HepG2 (cell line): ENCODE measurements around the gene SNRNP48. TPM values are rescaled to one million over a fixed set of nuclear protein-coding genes. Genes with fewer than 3 reads are reported as not detected.

Experiments
- CCAR2 ChIP-seq: fragments of 200-400 bp; formaldehyde crosslinking; optimal IDR thresholded peaks from 2 replicates; pipeline ENCODE3; 2018; ENCODE audit warnings: low read depth, mild to moderate bottlenecking, low read length, moderate library complexity
- ELF3 ChIP-seq: IDR thresholded peaks from 2 replicates; pipeline ENCODE4 v1.6.1; 2016; ENCODE audit warnings: missing genetic modification reagents, missing compliant biosample characterization
- HHEX ChIP-seq: IDR thresholded peaks from 2 replicates; pipeline ENCODE4 v1.6.1; 2016; ENCODE audit warnings: control low read depth
- KDM3A ChIP-seq: IDR thresholded peaks from 2 replicates; pipeline ENCODE4 v1.6.1; 2018; ENCODE audit warnings: low read depth, missing compliant biosample characterization
- MTA1 ChIP-seq: sonication (generic); formaldehyde crosslinking; IDR thresholded peaks from 2 replicates; pipeline ENCODE4 v1.4.0; 2020; ENCODE audit warnings: missing genetic modification reagents, mild to moderate bottlenecking, borderline replicate concordance
- MXD4 ChIP-seq: IDR thresholded peaks from 2 replicates; pipeline ENCODE4 v1.6.1; 2016; ENCODE audit warnings: mild to moderate bottlenecking, missing biosample characterization, missing genetic modification reagents
- POLR2AphosphoS5 ChIP-seq: IDR thresholded peaks from 2 replicates; pipeline ENCODE4 v1.6.1; 2012; ENCODE audit warnings: low read depth, low read length
- SUZ12 ChIP-seq: fragments of 150-350 bp; IDR thresholded peaks from 2 replicates; pipeline ENCODE4 v1.6.1; 2014; ENCODE audit warnings: low read depth, low read length
- TEAD2 ChIP-seq: sonication (generic); formaldehyde crosslinking; IDR thresholded peaks from 2 replicates; pipeline ENCODE4 v1.9.0; 2021; ENCODE audit warnings: missing genetic modification reagents
- ZFP36 ChIP-seq: fragments of 150-350 bp; IDR thresholded peaks from 2 replicates; pipeline ENCODE4 v1.6.1; 2018; ENCODE audit warnings: borderline replicate concordance, low read length, low read depth; ENCODE audit not compliant: partially characterized antibody
- ZNF264 ChIP-seq: sonication (generic); formaldehyde crosslinking; IDR thresholded peaks from 2 replicates; pipeline ENCODE4 v1.4.0; 2020; ENCODE audit warnings: missing genetic modification reagents
- ZNF777 ChIP-seq: sonication (generic); formaldehyde crosslinking; IDR thresholded peaks from 2 replicates; pipeline ENCODE4 v1.4.0; 2020; ENCODE audit warnings: missing genetic modification reagents
- ZSCAN22 ChIP-seq: sonication (generic); formaldehyde crosslinking; IDR thresholded peaks from 2 replicates; pipeline ENCODE4 v1.4.0; 2020; ENCODE audit warnings: mild to moderate bottlenecking, missing genetic modification reagents
- polyA plus RNA-seq, 8 experiments: library from polyadenylated mRNA; depleted of rRNA in 3 of 8; stranded (reverse) in 7 of 8; unstranded in 1 of 8; fragments of >200 nt; fragmentation: Illumina TruSeq in 4 of 8; extraction: Trizol in 4 of 8; gene quantifications; 2 replicates each; pipeline versions ENCODE4 v1.2.1 to v1.2.3, GENCODE V29; 2011 to 2016; ENCODE audit warnings: low read depth in 4 of 8, missing spikeins in 1 of 8, mixed read lengths in 1 of 8; ENCODE audit not compliant: insufficient read depth in 1 of 8
- total RNA-seq, 5 experiments: library from RNA; depleted of rRNA; stranded (reverse); fragments of >200 nt; fragmentation: Illumina TruSeq; extraction: Trizol; gene quantifications; 2 replicates each; pipeline ENCODE4 v1.2.3, GENCODE V29; 2016; ENCODE audit warnings: low read depth in 1 of 5
- TF ChIP-seq, protein P1 (sequence below): sonication (generic); formaldehyde crosslinking; IDR thresholded peaks from 2 replicates; pipeline ENCODE4 v1.4.0; 2020; ENCODE audit warnings: mild to moderate bottlenecking, missing genetic modification reagents
- TF ChIP-seq, protein P2 (sequence below): sonication (generic); formaldehyde crosslinking; conservative IDR thresholded peaks from 2 replicates; pipeline ENCODE4 v1.8.0; 2022; ENCODE audit warnings: low read depth, missing genetic modification reagents
- TF ChIP-seq, protein P3 (sequence below): sonication (generic); formaldehyde crosslinking; IDR thresholded peaks from 2 replicates; pipeline ENCODE4 v1.5.1; 2020; ENCODE audit warnings: mild to moderate bottlenecking, missing genetic modification reagents, borderline replicate concordance
- TF ChIP-seq, protein P4 (sequence below): sonication (generic); formaldehyde crosslinking; IDR thresholded peaks from 2 replicates; pipeline ENCODE4 v1.4.0; 2020; ENCODE audit warnings: missing genetic modification reagents
- TF ChIP-seq, protein P5 (sequence below): sonication (generic); formaldehyde crosslinking; IDR thresholded peaks from 2 replicates; pipeline ENCODE4 v1.8.1; 2023; ENCODE audit warnings: missing genetic modification reagents, inconsistent platforms, borderline replicate concordance

SNRNP48 gene
- total and polyA plus RNA-seq, 2 of the 13 experiments (the other 11 are each of a cell fraction or from before 2014, with no cell fraction given), result 17.5 to 47.5 TPM

DNA sequence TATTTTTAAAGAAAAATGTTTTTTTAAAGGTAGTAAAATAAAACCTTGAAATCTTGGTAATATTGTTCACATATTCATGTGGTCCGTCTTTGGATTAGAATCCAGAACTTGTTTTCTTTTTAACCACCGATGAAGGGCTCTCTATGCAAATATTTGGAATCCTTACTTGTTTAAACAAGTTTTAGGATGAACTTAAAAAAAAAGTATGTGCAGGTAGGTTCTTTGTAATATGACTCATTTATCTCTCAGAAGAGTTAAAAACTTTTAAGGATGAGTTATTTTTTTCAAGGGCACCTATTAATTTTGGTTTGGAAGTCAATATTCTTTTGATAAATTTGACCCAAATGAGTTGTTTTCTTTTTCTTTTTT, 39.6 kb upstream of the SNRNP48 start (continued):
- TF ChIP-seq, protein P1, sequence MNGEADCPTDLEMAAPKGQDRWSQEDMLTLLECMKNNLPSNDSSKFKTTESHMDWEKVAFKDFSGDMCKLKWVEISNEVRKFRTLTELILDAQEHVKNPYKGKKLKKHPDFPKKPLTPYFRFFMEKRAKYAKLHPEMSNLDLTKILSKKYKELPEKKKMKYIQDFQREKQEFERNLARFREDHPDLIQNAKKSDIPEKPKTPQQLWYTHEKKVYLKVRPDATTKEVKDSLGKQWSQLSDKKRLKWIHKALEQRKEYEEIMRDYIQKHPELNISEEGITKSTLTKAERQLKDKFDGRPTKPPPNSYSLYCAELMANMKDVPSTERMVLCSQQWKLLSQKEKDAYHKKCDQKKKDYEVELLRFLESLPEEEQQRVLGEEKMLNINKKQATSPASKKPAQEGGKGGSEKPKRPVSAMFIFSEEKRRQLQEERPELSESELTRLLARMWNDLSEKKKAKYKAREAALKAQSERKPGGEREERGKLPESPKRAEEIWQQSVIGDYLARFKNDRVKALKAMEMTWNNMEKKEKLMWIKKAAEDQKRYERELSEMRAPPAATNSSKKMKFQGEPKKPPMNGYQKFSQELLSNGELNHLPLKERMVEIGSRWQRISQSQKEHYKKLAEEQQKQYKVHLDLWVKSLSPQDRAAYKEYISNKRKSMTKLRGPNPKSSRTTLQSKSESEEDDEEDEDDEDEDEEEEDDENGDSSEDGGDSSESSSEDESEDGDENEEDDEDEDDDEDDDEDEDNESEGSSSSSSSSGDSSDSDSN, result no peak
- TF ChIP-seq POLR2AphosphoS5, result no peak
- TF ChIP-seq ZNF777 (CRISPR knock-in tag), result no peak
- no peak for TF ChIP-seq ZFP36
- no peak for TF ChIP-seq KDM3A (CRISPR knock-in tag)
- TF ChIP-seq ELF3, result peak; percentile 72
- TF ChIP-seq ZSCAN22, result no peak
- no peak for TF ChIP-seq CCAR2
- no peak for TF ChIP-seq TEAD2 (CRISPR knock-in tag)
- TF ChIP-seq, protein P2, sequence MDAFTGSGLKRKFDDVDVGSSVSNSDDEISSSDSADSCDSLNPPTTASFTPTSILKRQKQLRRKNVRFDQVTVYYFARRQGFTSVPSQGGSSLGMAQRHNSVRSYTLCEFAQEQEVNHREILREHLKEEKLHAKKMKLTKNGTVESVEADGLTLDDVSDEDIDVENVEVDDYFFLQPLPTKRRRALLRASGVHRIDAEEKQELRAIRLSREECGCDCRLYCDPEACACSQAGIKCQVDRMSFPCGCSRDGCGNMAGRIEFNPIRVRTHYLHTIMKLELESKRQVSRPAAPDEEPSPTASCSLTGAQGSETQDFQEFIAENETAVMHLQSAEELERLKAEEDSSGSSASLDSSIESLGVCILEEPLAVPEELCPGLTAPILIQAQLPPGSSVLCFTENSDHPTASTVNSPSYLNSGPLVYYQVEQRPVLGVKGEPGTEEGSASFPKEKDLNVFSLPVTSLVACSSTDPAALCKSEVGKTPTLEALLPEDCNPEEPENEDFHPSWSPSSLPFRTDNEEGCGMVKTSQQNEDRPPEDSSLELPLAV (CRISPR knock-in tag), result no peak
- TF ChIP-seq MTA1 (CRISPR knock-in tag), result no peak
- TF ChIP-seq, protein P3, sequence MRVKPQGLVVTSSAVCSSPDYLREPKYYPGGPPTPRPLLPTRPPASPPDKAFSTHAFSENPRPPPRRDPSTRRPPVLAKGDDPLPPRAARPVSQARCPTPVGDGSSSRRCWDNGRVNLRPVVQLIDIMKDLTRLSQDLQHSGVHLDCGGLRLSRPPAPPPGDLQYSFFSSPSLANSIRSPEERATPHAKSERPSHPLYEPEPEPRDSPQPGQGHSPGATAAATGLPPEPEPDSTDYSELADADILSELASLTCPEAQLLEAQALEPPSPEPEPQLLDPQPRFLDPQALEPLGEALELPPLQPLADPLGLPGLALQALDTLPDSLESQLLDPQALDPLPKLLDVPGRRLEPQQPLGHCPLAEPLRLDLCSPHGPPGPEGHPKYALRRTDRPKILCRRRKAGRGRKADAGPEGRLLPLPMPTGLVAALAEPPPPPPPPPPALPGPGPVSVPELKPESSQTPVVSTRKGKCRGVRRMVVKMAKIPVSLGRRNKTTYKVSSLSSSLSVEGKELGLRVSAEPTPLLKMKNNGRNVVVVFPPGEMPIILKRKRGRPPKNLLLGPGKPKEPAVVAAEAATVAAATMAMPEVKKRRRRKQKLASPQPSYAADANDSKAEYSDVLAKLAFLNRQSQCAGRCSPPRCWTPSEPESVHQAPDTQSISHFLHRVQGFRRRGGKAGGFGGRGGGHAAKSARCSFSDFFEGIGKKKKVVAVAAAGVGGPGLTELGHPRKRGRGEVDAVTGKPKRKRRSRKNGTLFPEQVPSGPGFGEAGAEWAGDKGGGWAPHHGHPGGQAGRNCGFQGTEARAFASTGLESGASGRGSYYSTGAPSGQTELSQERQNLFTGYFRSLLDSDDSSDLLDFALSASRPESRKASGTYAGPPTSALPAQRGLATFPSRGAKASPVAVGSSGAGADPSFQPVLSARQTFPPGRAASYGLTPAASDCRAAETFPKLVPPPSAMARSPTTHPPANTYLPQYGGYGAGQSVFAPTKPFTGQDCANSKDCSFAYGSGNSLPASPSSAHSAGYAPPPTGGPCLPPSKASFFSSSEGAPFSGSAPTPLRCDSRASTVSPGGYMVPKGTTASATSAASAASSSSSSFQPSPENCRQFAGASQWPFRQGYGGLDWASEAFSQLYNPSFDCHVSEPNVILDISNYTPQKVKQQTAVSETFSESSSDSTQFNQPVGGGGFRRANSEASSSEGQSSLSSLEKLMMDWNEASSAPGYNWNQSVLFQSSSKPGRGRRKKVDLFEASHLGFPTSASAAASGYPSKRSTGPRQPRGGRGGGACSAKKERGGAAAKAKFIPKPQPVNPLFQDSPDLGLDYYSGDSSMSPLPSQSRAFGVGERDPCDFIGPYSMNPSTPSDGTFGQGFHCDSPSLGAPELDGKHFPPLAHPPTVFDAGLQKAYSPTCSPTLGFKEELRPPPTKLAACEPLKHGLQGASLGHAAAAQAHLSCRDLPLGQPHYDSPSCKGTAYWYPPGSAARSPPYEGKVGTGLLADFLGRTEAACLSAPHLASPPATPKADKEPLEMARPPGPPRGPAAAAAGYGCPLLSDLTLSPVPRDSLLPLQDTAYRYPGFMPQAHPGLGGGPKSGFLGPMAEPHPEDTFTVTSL (CRISPR knock-in tag), result peak; percentile 67; the same call in 1 of the 2 replicates
- TF ChIP-seq SUZ12, result no peak
- no peak for TF ChIP-seq MXD4
- TF ChIP-seq ZNF264 (CRISPR knock-in tag), result no peak
- TF ChIP-seq HHEX (CRISPR knock-in tag), result no peak
- TF ChIP-seq, protein P4, sequence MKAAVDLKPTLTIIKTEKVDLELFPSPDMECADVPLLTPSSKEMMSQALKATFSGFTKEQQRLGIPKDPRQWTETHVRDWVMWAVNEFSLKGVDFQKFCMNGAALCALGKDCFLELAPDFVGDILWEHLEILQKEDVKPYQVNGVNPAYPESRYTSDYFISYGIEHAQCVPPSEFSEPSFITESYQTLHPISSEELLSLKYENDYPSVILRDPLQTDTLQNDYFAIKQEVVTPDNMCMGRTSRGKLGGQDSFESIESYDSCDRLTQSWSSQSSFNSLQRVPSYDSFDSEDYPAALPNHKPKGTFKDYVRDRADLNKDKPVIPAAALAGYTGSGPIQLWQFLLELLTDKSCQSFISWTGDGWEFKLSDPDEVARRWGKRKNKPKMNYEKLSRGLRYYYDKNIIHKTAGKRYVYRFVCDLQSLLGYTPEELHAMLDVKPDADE (CRISPR knock-in tag), result no peak
- TF ChIP-seq, protein P5, sequence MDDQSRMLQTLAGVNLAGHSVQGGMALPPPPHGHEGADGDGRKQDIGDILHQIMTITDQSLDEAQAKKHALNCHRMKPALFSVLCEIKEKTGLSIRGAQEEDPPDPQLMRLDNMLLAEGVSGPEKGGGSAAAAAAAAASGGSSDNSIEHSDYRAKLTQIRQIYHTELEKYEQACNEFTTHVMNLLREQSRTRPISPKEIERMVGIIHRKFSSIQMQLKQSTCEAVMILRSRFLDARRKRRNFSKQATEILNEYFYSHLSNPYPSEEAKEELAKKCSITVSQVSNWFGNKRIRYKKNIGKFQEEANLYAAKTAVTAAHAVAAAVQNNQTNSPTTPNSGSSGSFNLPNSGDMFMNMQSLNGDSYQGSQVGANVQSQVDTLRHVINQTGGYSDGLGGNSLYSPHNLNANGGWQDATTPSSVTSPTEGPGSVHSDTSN (CRISPR knock-in tag), result no peak
